Measurements from ENCODE around the gene NLGN1.

DNA sequence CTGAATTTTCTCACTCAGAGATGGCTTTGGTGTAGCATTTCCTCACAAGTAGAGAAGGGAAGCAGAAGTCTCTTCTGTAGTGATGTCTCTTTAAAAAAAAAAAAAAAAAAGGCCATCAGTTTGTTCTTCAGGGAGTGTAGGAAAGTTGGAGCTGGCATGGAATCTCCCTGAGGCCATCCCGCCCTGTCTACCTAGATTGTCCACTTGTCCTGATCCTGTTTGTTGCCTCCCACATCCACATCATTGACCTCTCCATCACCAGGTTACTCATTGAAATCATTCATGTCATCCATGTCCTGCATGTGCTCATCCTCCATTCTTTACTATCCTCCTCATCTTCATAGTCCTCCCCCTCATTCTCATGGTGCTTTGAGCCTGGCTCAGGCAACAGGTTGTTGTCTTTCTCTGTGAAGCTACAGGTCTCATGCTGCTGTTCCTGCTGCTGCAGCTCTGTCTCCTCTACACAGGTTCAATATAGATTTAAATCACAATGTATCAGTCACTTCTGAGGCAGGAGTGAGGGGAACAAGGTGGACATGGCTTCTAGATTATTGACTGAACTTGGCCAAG lies 905.3 kb downstream of the NLGN1 start:
- TF ChIP-seq, protein P1, sequence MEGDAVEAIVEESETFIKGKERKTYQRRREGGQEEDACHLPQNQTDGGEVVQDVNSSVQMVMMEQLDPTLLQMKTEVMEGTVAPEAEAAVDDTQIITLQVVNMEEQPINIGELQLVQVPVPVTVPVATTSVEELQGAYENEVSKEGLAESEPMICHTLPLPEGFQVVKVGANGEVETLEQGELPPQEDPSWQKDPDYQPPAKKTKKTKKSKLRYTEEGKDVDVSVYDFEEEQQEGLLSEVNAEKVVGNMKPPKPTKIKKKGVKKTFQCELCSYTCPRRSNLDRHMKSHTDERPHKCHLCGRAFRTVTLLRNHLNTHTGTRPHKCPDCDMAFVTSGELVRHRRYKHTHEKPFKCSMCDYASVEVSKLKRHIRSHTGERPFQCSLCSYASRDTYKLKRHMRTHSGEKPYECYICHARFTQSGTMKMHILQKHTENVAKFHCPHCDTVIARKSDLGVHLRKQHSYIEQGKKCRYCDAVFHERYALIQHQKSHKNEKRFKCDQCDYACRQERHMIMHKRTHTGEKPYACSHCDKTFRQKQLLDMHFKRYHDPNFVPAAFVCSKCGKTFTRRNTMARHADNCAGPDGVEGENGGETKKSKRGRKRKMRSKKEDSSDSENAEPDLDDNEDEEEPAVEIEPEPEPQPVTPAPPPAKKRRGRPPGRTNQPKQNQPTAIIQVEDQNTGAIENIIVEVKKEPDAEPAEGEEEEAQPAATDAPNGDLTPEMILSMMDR (IDR thresholded peaks at IDR 0.05): no peak
- TF ChIP-seq RNF2 (IDR thresholded peaks at IDR 0.05; ENCODE audit: borderline replicate concordance, low read depth) (no peak), ESRRA (IDR thresholded peaks at IDR 0.05; ENCODE audit: borderline replicate concordance, low read length) (no peak), ZSCAN20 (CRISPR knock-in tag; IDR thresholded peaks at IDR 0.05) (no peak), POLR2A (IDR thresholded peaks at IDR 0.05; ENCODE audit: low read length) (no peak), CEBPB (IDR thresholded peaks at IDR 0.05) (no peak)
- TF ChIP-seq, protein P2, sequence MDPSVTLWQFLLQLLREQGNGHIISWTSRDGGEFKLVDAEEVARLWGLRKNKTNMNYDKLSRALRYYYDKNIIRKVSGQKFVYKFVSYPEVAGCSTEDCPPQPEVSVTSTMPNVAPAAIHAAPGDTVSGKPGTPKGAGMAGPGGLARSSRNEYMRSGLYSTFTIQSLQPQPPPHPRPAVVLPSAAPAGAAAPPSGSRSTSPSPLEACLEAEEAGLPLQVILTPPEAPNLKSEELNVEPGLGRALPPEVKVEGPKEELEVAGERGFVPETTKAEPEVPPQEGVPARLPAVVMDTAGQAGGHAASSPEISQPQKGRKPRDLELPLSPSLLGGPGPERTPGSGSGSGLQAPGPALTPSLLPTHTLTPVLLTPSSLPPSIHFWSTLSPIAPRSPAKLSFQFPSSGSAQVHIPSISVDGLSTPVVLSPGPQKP (IDR thresholded peaks at IDR 0.05; ENCODE audit: low read depth, low read length): no peak
- TF ChIP-seq, protein P3, sequence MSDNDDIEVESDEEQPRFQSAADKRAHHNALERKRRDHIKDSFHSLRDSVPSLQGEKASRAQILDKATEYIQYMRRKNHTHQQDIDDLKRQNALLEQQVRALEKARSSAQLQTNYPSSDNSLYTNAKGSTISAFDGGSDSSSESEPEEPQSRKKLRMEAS (IDR thresholded peaks at IDR 0.05): no peak
